Fibroblast of lung (primary cell): Measurements from ENCODE around the gene ABLIM3. TPM values are rescaled to one million over a fixed set of nuclear protein-coding genes. Genes with fewer than 3 reads are reported as not detected.

Experiments used
- DNase-seq, 2 donors: peaks; one replicate each; pipeline versions ENCODE4 v3.0.0 to v3.0.0-alpha.2; 2010; ENCODE audit warnings: low read depth in 2 of 2
- H2AFZ ChIP-seq: 2 replicates; pipeline ENCODE4 v1.5.1; 2012; ENCODE audit warnings: low read length, control low read depth, inconsistent platforms
- H3K27ac ChIP-seq: 2 replicates; pipeline ENCODE4 v1.5.1; 2011; ENCODE audit warnings: low read length, control low read depth; ENCODE audit not compliant: insufficient read depth
- H3K27me3 ChIP-seq: 2 replicates; pipeline ENCODE4 v1.5.1; 2011; ENCODE audit warnings: mild to moderate bottlenecking, low read length; ENCODE audit not compliant: control insufficient read depth, insufficient read depth
- H3K36me3 ChIP-seq: 2 replicates; pipeline ENCODE4 v1.5.1; 2011; ENCODE audit warnings: low read length; ENCODE audit not compliant: control insufficient read depth, insufficient read depth
- H3K4me1 ChIP-seq: 2 replicates; pipeline ENCODE4 v1.5.1; 2011; ENCODE audit warnings: low read length; ENCODE audit not compliant: control insufficient read depth, insufficient read depth; ENCODE audit errors: extremely low read depth
- H3K4me2 ChIP-seq: 2 replicates; pipeline ENCODE4 v1.5.1; 2011; ENCODE audit warnings: low read length, control low read depth; ENCODE audit not compliant: insufficient read depth; ENCODE audit errors: extremely low read depth
- H3K4me3 ChIP-seq, 4 experiments: fragments of 200-600 bp in 1 of 4; sonication (generic) in 1 of 4; replicated peaks in 1 of 4; 2 replicates each; pipeline ENCODE4 v1.5.1; 2011 to 2016; ENCODE audit warnings: low read length in 4 of 4, low read depth in 3 of 4, mild to moderate bottlenecking in 3 of 4, control low read depth in 2 of 4, inconsistent platforms in 1 of 4, mixed read lengths in 1 of 4; ENCODE audit not compliant: insufficient read depth in 1 of 4; ENCODE audit errors: control extremely low read depth in 1 of 4
- H3K79me2 ChIP-seq: 2 replicates; pipeline ENCODE4 v1.5.1; 2012; ENCODE audit warnings: mild to moderate bottlenecking, low read length, inconsistent platforms; ENCODE audit not compliant: control insufficient read depth, insufficient read depth
- H3K9ac ChIP-seq: 2 replicates; pipeline ENCODE4 v1.5.1; 2011; ENCODE audit warnings: mild to moderate bottlenecking, low read length, control low read depth; ENCODE audit not compliant: insufficient read depth
- H3K9me3 ChIP-seq: 2 replicates; pipeline ENCODE4 v1.5.1; 2012; ENCODE audit warnings: low read depth, low read length; ENCODE audit not compliant: control insufficient read depth, insufficient read depth
- H4K20me1 ChIP-seq: 2 replicates; pipeline ENCODE4 v1.5.1; 2011; ENCODE audit warnings: low read length; ENCODE audit not compliant: control insufficient read depth, insufficient read depth; ENCODE audit errors: extremely low read depth
- CTCF ChIP-seq, 2 donors: IDR thresholded peaks in 1 of 2; conservative IDR thresholded peaks in 1 of 2; 1 replicate in 1 of 2; 2 replicates in 1 of 2; pipeline ENCODE4 v1.5.1; 2011 to 2012; ENCODE audit warnings: low read length in 2 of 2, control low read depth in 1 of 2, inconsistent platforms in 1 of 2, low read depth in 1 of 2, mild to moderate bottlenecking in 1 of 2
- EZH2 ChIP-seq: IDR thresholded peaks from 2 replicates; pipeline ENCODE4 v1.5.1; 2012; ENCODE audit warnings: low read length, control low read depth, mild to moderate bottlenecking; ENCODE audit errors: missing control alignments
- polyA plus RNA-seq, 2 donors: library from polyadenylated mRNA; depleted of rRNA in 1 of 2; stranded (reverse) in 1 of 2; unstranded in 1 of 2; fragments of >200 nt; gene quantifications; 2 replicates each; pipeline ENCODE4 v1.2.1, GENCODE V29; 2011 to 2012; ENCODE audit warnings: missing spikeins in 1 of 2
- total RNA-seq: library from RNA; depleted of rRNA; stranded (reverse); fragments of >200 nt; gene quantifications from 2 replicates; pipeline ENCODE4 v1.2.1, GENCODE V29; 2014

The ABLIM3 gene
- total and polyA plus RNA-seq, 2 donors (not counting 1 experiment from before 2014, with no cell fraction given) = 48.1 to 49.9 TPM

DNA sequence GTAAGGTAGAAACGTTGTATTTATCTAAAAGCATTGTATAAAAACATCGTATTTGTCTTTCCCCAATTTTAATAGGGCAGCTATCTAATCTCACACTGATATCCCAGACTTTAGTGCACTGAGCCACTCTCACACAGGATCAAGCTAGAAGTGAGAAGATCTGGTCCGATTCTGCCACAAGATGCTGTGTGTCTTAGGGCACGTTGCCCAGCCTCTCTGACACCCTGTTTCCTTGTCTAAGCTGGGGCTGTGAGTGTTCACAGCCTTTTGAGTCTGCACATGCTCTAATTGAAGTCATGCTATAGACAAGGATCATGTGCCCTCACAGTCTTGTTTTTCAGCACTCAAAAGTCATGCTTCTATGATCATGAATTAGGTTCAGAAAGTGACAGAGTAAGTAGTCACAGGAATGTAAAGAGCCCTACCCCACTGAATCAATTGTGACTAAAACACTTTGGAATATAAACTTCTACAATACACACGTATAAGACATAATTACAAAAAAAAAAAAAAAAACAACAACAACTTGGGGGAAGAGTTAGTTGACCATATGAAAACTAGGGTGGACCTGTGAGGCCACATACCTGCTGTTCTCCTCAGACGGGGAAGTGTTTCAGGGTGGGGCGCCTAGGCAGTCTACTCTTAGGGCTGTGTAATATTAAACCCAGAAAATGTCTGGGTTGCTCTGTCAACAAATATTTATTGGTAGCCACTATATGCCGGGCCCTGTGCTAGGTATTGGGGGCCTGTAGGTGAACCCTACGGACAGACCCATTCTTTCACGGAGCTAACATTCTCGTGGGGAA is 893 bp upstream of the ABLIM3 start:
- H2AFZ ChIP-seq = no peak overlapping the region
- H3K4me1 ChIP-seq = peaks cover 4% of the 10 kb centered on the region
- TF ChIP-seq CTCF (conservative IDR thresholded peaks at IDR 0.05 in 1 of 2, IDR thresholded peaks at IDR 0.05 in 1 of 2; ENCODE audit: low read depth in 1 of 2, low read length in 2 of 2) (no peak), EZH2 (no peak)
- no peak overlapping the region for H3K4me2 ChIP-seq
- no peak overlapping the region for H3K9ac ChIP-seq
- H4K20me1 ChIP-seq = no peaks in the 10 kb centered on the region
- no peak overlapping the region for H3K4me3 ChIP-seq
- no peaks in the 10 kb centered on the region for H3K9me3 ChIP-seq
- no peak for DNase-seq
- H3K27me3 ChIP-seq = no peaks in the 10 kb centered on the region
- H3K27ac ChIP-seq = peak overlapping the region; percentile 88
- H3K36me3 ChIP-seq = no peaks in the 10 kb centered on the region
- H3K79me2 ChIP-seq = peaks cover 32% of the 10 kb centered on the region

- H3K9me3 ChIP-seq = no peaks in the 10 kb centered on the region
- no peaks in the 10 kb centered on the region for H3K27me3 ChIP-seq
- peak overlapping the region; percentile 89 for H3K9ac ChIP-seq
- H4K20me1 ChIP-seq = no peaks in the 10 kb centered on the region
- peak overlapping the region; percentile 88 for H3K27ac ChIP-seq
- H3K79me2 ChIP-seq = peaks cover 50% of the 10 kb centered on the region
- peak overlapping the region; percentile 50 to 99 (median 78) for H3K4me3 ChIP-seq
- peak overlapping the region; percentile 73 for H3K4me2 ChIP-seq
- H2AFZ ChIP-seq = no peak overlapping the region
- DNase-seq = peak; percentile 47 to 61
- no peaks in the 10 kb centered on the region for H3K36me3 ChIP-seq
- H3K4me1 ChIP-seq = no peaks in the 10 kb centered on the region
- TF ChIP-seq EZH2 (no peak), CTCF (conservative IDR thresholded peaks at IDR 0.05 in 1 of 2, IDR thresholded peaks at IDR 0.05 in 1 of 2; ENCODE audit: low read depth in 1 of 2, low read length in 2 of 2) (no peak)
Observed at GRCh38 chr5:149141957-149142851, 911 bp downstream of the ABLIM3 start.

- Histone ChIP-seq H3K4me2 (peak overlapping the region; percentile 44), H3K27me3 (no peaks in the 10 kb centered on the region), H3K9ac (no peak overlapping the region), H2AFZ (no peak overlapping the region), H3K9me3 (no peaks in the 10 kb centered on the region), H3K4me3 (peak overlapping the region; percentile 11 to 99 (median 50)), H3K4me1 (no peaks in the 10 kb centered on the region), H3K27ac (peak overlapping the region; percentile 88), H3K36me3 (no peaks in the 10 kb centered on the region), H4K20me1 (no peaks in the 10 kb centered on the region), H3K79me2 (peaks cover 63% of the 10 kb centered on the region)
- DNase-seq = peak; percentile 86 to 88
- no peak for TF ChIP-seq EZH2
- no peak for TF ChIP-seq CTCF (conservative IDR thresholded peaks at IDR 0.05 in 1 of 2, IDR thresholded peaks at IDR 0.05 in 1 of 2; ENCODE audit: low read depth in 1 of 2, low read length in 2 of 2)
Observed at GRCh38 chr5:149143470-149143869, 2.2 kb downstream of the ABLIM3 start.
